PC-3 (cell line): Measurements from ENCODE around the gene TNNT1. TPM values are rescaled to one million over a fixed set of nuclear protein-coding genes. Genes with fewer than 3 reads are reported as not detected.

ENCODE experiments used
- ATAC-seq: fragments of 200-7000 bp; cut with Tn5 transposase; 2 replicates; pipeline ENCODE4 v1.9.1; 2020; ENCODE audit warnings: mild to moderate bottlenecking, moderate library complexity
- BruUV-seq: library from RNA; stranded (reverse); fragments of 400-500 nt; replicated peaks from 2 replicates; lab custom pipeline; 2021; lab: Mats Ljungman, UMichigan
- CTCF ChIA-PET: fragments of 300-600 bp; sonication (Branson Sonifier 250); formaldehyde crosslinking; loops from one replicate; lab custom pipeline; 2022; ENCODE audit warnings: antibody characterized with exemption; lab: Charles Lee
- POLR2A ChIA-PET: fragments of 300-600 bp; sonication (Branson Sonifier 250); formaldehyde crosslinking; loops from one replicate; lab custom pipeline; 2022; ENCODE audit warnings: antibody characterized with exemption; ENCODE audit not compliant: unreplicated experiment; lab: Charles Lee
- DNase-seq: peaks from one replicate; pipeline ENCODE4 v3.0.0-alpha.2; 2015
- H2AFZ ChIP-seq: fragments of 300-600 bp; sonication (generic); 2 replicates; pipeline ENCODE4 v1.6.0; 2016; ENCODE audit warnings: antibody characterized with exemption, low read length
- H3F3A ChIP-seq: fragments of 300-600 bp; sonication (generic); one replicate; pipeline ENCODE4 v1.6.0; 2017; ENCODE audit warnings: antibody characterized with exemption, low read length, control low read depth, mild to moderate bottlenecking; ENCODE audit not compliant: unreplicated experiment
- H3K27ac ChIP-seq: fragments of 300-600 bp; sonication (generic); 2 replicates; pipeline ENCODE4 v1.5.1; 2016; ENCODE audit warnings: mild to moderate bottlenecking, low read length
- H3K27me3 ChIP-seq: fragments of 300-600 bp; sonication (generic); 2 replicates; pipeline ENCODE4 v1.6.1; 2016; ENCODE audit warnings: low read length, mixed read lengths
- H3K36me3 ChIP-seq: fragments of 300-600 bp; sonication (generic); 2 replicates; pipeline ENCODE4 v1.6.1; 2016; ENCODE audit warnings: low read depth, mixed run types, low read length, mixed read lengths
- H3K4me1 ChIP-seq: fragments of 300-600 bp; sonication (generic); 2 replicates; pipeline ENCODE4 v1.5.1; 2016; ENCODE audit warnings: low read length; ENCODE audit not compliant: insufficient read depth
- H3K4me2 ChIP-seq: fragments of 300-600 bp; sonication (generic); 2 replicates; pipeline ENCODE4 v1.6.0; 2016; ENCODE audit warnings: low read length
- H3K4me3 ChIP-seq: fragments of 300-600 bp; sonication (generic); 2 replicates; pipeline ENCODE4 v1.5.1; 2016; ENCODE audit warnings: mild to moderate bottlenecking, low read length, mixed read lengths
- H3K79me2 ChIP-seq: fragments of 300-600 bp; sonication (generic); 2 replicates; pipeline ENCODE4 v1.6.1; 2017; ENCODE audit warnings: low read length, mixed read lengths
- H3K9ac ChIP-seq: fragments of 300-600 bp; sonication (generic); 2 replicates; pipeline ENCODE4 v1.6.0; 2016; ENCODE audit warnings: mild to moderate bottlenecking, low read length
- H3K9me2 ChIP-seq: fragments of 300-600 bp; sonication (generic); replicated peaks from 2 replicates; pipeline ENCODE4 v1.6.1; 2016; ENCODE audit warnings: mixed run types, low read length, mixed read lengths
- H3K9me3 ChIP-seq: fragments of 300-600 bp; sonication (generic); 2 replicates; pipeline ENCODE4 v1.6.1; 2016; ENCODE audit warnings: low read length, mixed read lengths
- H4K20me1 ChIP-seq: fragments of 300-600 bp; sonication (generic); 2 replicates; pipeline ENCODE4 v1.6.1; 2016; ENCODE audit warnings: low read length, mixed read lengths
- CTCF ChIP-seq: fragments of 300-600 bp; sonication (generic); conservative IDR thresholded peaks from 2 replicates; pipeline ENCODE4 v1.5.1; 2017; ENCODE audit warnings: antibody characterized with exemption, low read depth, mild to moderate bottlenecking, low read length
- EZH2 ChIP-seq: fragments of 300-600 bp; sonication (generic); IDR thresholded peaks from one replicate; pipeline ENCODE4 v1.6.1; 2017; ENCODE audit warnings: antibody characterized with exemption, mild to moderate bottlenecking, low read length; ENCODE audit not compliant: unreplicated experiment
- EZH2phosphoT487 ChIP-seq: fragments of 300-600 bp; sonication (generic); IDR thresholded peaks from 2 replicates; pipeline ENCODE4 v1.6.1; 2018; ENCODE audit warnings: mild to moderate bottlenecking, antibody characterized with exemption, low read length, borderline replicate concordance
- intact Hi-C: fragments of 100-400 bp; cut with micrococcal nuclease; formaldehyde crosslinking; loops from 2 replicates; pipeline ENCODE4 v1.9.0; 2023
- total RNA-seq: library from RNA; depleted of rRNA; stranded (reverse); fragments of >200 nt; gene quantifications from 2 replicates; pipeline ENCODE4 v1.2.3, GENCODE V29; 2014

TNNT1 gene
- total RNA-seq, 1 experiment from 2014 or later: 266 TPM

- intact Hi-C loops: loop anchor here (5.0 kb wide), 1 partner anchor 38 kb away; no protein-coding TSS in a partner anchor
- H3K27me3 ChIP-seq: no peaks in the 10 kb centered on the region
- H3K79me2 ChIP-seq: no peaks in the 10 kb centered on the region
- peaks cover 12% of the 10 kb centered on the region for H3K4me1 ChIP-seq
- no TSS peak for BruUV-seq
- H3K27ac ChIP-seq: peak overlapping the region; percentile 39
- peak overlapping the region; percentile 69 for H3K9ac ChIP-seq
- peak overlapping the region; percentile 73 for H3K4me3 ChIP-seq
- ATAC-seq (peak; percentile 84), DNase-seq (peak; percentile 85)
- no peaks in the 10 kb centered on the region for H3K9me3 ChIP-seq
- no peaks in the 10 kb centered on the region for H4K20me1 ChIP-seq
- CTCF ChIA-PET: no interaction called here
- H3K36me3 ChIP-seq: no peaks in the 10 kb centered on the region
- TF ChIP-seq EZH2phosphoT487 (no peak), CTCF (no peak; the same call in 1 of the 2 replicates), EZH2 (no peak)
- no peaks in the 10 kb centered on the region for H3F3A ChIP-seq
- peak overlapping the region; percentile 84 for H3K4me2 ChIP-seq
- peak overlapping the region; percentile 91 for H2AFZ ChIP-seq
- H3K9me2 ChIP-seq: no peaks in the 10 kb centered on the region
- POLR2A ChIA-PET: interaction anchor here (0.8 kb wide), 1 partner anchor 85 kb away, joined by 7 read pairs; the partner anchor contains the start of gene PPP6R1
Measured at GRCh38 chr19:55173714-55174409, 24.9 kb upstream of the TNNT1 start.

GRCh38 chr19:55173186-55173713 is 24.2 kb upstream of the TNNT1 start:
- POLR2A ChIA-PET: interaction anchor here (0.8 kb wide), 1 partner anchor 86 kb away, joined by 7 read pairs; the partner anchor contains the start of gene PPP6R1
- H3K9me2 ChIP-seq: no peaks in the 10 kb centered on the region
- H3K79me2 ChIP-seq: no peaks in the 10 kb centered on the region
- H3K4me1 ChIP-seq: peaks cover 12% of the 10 kb centered on the region
- H4K20me1 ChIP-seq: no peaks in the 10 kb centered on the region
- CTCF ChIA-PET: no interaction called here
- H3K27me3 ChIP-seq: no peaks in the 10 kb centered on the region
- peak overlapping the region; percentile 91 for H2AFZ ChIP-seq
- H3K36me3 ChIP-seq: no peaks in the 10 kb centered on the region
- intact Hi-C loops: loop anchor here (5.0 kb wide), 1 partner anchor 39 kb away; no protein-coding TSS in a partner anchor
- no peak for DNase-seq
- no peaks in the 10 kb centered on the region for H3K9me3 ChIP-seq
- H3F3A ChIP-seq: no peaks in the 10 kb centered on the region
- TF ChIP-seq EZH2 (no peak), EZH2phosphoT487 (no peak), CTCF (no peak)
- H3K4me3 ChIP-seq: peak overlapping the region; percentile 73
- ATAC-seq: peak; percentile 8
- H3K4me2 ChIP-seq: peak overlapping the region; percentile 84
- BruUV-seq: no TSS peak
- H3K9ac ChIP-seq: peak overlapping the region; percentile 69
- peak overlapping the region; percentile 39 for H3K27ac ChIP-seq
